ENCODE measurements around the gene PTPN4. TPM values are rescaled to one million over a fixed set of nuclear protein-coding genes. Genes with fewer than 3 reads are reported as not detected.

Gene PTPN4
- total and polyA plus RNA-seq, 2 donors (not counting 1 experiment from before 2014, with no cell fraction given) = 5.3 to 22.3 TPM

DNA sequence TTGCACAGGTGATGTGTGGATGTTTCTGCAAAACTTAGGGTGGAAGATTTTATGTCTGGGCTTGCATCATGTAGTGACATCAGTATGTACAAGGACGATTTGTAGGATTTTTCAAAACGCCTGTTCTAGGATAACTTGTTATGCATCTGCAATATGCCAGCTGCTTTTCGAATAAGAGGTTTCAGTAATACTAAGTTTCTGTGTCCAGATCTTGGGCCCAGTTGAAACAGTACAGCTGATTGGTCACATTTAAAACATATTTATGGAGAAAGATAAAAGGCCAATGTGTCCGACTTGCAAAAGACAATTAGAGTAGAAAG, 1.2 kb downstream of the PTPN4 start:
- Histone ChIP-seq H3K27me3 (ENCODE audit: control insufficient read depth, insufficient read depth, low read length) (no peaks in the 10 kb centered on the region), H3K4me1 (ENCODE audit: control insufficient read depth, extremely low read depth, insufficient read depth, low read length) (peaks cover 2% of the 10 kb centered on the region), H3K4me3 (replicated peaks in 1 of 4; ENCODE audit: control extremely low read depth in 1 of 4, insufficient read depth in 1 of 4, low read depth in 3 of 4, low read length in 4 of 4) (peak overlapping the region; percentile 34 to 94 (median 69)), H4K20me1 (ENCODE audit: control insufficient read depth, extremely low read depth, insufficient read depth, low read length) (no peaks in the 10 kb centered on the region), H3K27ac (ENCODE audit: insufficient read depth, low read length) (no peak overlapping the region), H3K9ac (ENCODE audit: insufficient read depth, low read length) (peak overlapping the region; percentile 9), H3K4me2 (ENCODE audit: extremely low read depth, insufficient read depth, low read length) (peak overlapping the region; percentile 67), H3K9me3 (ENCODE audit: control insufficient read depth, insufficient read depth, low read depth, low read length) (no peaks in the 10 kb centered on the region), H2AFZ (ENCODE audit: low read length) (no peak overlapping the region), H3K79me2 (ENCODE audit: control insufficient read depth, insufficient read depth, low read length) (no peaks in the 10 kb centered on the region), H3K36me3 (ENCODE audit: control insufficient read depth, insufficient read depth, low read length) (no peaks in the 10 kb centered on the region)
- TF ChIP-seq, protein P1, sequence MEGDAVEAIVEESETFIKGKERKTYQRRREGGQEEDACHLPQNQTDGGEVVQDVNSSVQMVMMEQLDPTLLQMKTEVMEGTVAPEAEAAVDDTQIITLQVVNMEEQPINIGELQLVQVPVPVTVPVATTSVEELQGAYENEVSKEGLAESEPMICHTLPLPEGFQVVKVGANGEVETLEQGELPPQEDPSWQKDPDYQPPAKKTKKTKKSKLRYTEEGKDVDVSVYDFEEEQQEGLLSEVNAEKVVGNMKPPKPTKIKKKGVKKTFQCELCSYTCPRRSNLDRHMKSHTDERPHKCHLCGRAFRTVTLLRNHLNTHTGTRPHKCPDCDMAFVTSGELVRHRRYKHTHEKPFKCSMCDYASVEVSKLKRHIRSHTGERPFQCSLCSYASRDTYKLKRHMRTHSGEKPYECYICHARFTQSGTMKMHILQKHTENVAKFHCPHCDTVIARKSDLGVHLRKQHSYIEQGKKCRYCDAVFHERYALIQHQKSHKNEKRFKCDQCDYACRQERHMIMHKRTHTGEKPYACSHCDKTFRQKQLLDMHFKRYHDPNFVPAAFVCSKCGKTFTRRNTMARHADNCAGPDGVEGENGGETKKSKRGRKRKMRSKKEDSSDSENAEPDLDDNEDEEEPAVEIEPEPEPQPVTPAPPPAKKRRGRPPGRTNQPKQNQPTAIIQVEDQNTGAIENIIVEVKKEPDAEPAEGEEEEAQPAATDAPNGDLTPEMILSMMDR (conservative IDR thresholded peaks at IDR 0.05 in 1 of 2, IDR thresholded peaks at IDR 0.05 in 1 of 2; ENCODE audit: low read depth in 1 of 2, low read length in 2 of 2) = no peak
- no peak for TF ChIP-seq EZH2 (IDR thresholded peaks at IDR 0.05; ENCODE audit: low read length, missing control alignments)
- DNase-seq (ENCODE audit: low read depth in 2 of 2) = peak; percentile 42 to 66

DNA sequence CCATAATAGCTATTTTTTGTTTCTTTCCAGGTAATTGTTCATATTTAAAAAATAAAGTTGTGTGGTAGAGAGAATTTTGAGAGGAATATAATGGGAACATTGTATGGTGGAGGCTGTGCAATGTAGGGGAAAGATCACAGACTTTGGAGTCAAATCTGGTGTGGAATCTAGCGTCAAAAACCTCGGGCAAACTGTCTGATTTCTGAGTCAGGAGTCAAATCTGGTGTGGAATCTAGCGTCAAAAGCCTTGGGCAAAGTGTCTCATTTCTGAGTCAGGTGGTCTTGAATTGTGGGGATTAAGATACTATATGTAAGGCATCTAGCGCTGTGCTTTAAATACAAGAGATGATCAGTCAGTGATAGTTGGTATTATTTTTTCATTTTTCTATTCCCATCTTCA, 5.1 kb downstream of the PTPN4 start:
- peak in 1 of 2 donors; percentile 18 for DNase-seq (ENCODE audit: low read depth in 2 of 2)
- no peaks in the 10 kb centered on the region for H3K4me1 ChIP-seq (ENCODE audit: control insufficient read depth, extremely low read depth, insufficient read depth, low read length)
- no peak overlapping the region for H3K9ac ChIP-seq (ENCODE audit: insufficient read depth, low read length)
- H3K4me3 ChIP-seq (replicated peaks in 1 of 4; ENCODE audit: control extremely low read depth in 1 of 4, insufficient read depth in 1 of 4, low read depth in 3 of 4, low read length in 4 of 4) = no peak overlapping the region
- no peaks in the 10 kb centered on the region for H3K79me2 ChIP-seq (ENCODE audit: control insufficient read depth, insufficient read depth, low read length)
- H3K36me3 ChIP-seq (ENCODE audit: control insufficient read depth, insufficient read depth, low read length) = no peaks in the 10 kb centered on the region
- H3K4me2 ChIP-seq (ENCODE audit: extremely low read depth, insufficient read depth, low read length) = no peak overlapping the region
- TF ChIP-seq EZH2 (IDR thresholded peaks at IDR 0.05; ENCODE audit: low read length, missing control alignments) = no peak
- H3K27me3 ChIP-seq (ENCODE audit: control insufficient read depth, insufficient read depth, low read length) = no peaks in the 10 kb centered on the region
- H3K27ac ChIP-seq (ENCODE audit: insufficient read depth, low read length) = no peak overlapping the region
- H2AFZ ChIP-seq (ENCODE audit: low read length) = no peak overlapping the region
- no peaks in the 10 kb centered on the region for H3K9me3 ChIP-seq (ENCODE audit: control insufficient read depth, insufficient read depth, low read depth, low read length)
- no peaks in the 10 kb centered on the region for H4K20me1 ChIP-seq (ENCODE audit: control insufficient read depth, extremely low read depth, insufficient read depth, low read length)

DNA sequence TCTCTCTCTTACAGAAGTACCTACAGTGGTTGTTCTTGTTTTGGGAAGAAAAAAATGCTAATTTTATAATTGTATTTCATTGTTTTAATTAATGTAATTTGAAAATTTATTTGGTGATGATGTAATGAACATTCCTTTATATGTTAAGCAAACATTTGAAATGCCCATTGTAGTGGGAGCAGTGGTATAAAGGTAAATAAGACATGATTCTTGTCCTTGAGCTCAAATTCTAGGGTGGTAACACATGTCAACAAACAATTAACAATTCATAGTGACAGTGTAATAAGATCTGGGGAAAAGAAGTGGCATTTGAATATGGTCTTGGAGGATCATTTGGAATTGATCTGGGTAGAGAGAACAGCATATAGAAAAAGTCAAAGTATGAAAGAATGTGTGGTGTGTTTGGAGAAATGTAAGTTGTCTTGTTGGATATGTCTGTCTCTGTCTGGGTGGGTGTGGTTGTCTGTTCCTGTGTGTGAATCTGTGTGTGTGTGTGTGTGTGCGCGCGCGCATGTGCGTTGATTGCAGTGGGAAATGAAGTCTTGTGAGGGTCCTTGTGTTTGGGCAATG, 5.8 kb downstream of the PTPN4 start:
- H3K79me2 ChIP-seq (ENCODE audit: control insufficient read depth, insufficient read depth, low read length) = no peaks in the 10 kb centered on the region
- H3K9ac ChIP-seq (ENCODE audit: insufficient read depth, low read length) = no peak overlapping the region
- TF ChIP-seq, protein P1 (conservative IDR thresholded peaks at IDR 0.05 in 1 of 2, IDR thresholded peaks at IDR 0.05 in 1 of 2; ENCODE audit: low read depth in 1 of 2, low read length in 2 of 2) = no peak
- TF ChIP-seq EZH2 (IDR thresholded peaks at IDR 0.05; ENCODE audit: low read length, missing control alignments) = no peak
- no peak overlapping the region for H2AFZ ChIP-seq (ENCODE audit: low read length)
- H3K36me3 ChIP-seq (ENCODE audit: control insufficient read depth, insufficient read depth, low read length) = no peaks in the 10 kb centered on the region
- H4K20me1 ChIP-seq (ENCODE audit: control insufficient read depth, extremely low read depth, insufficient read depth, low read length) = no peaks in the 10 kb centered on the region
- no peak for DNase-seq (ENCODE audit: low read depth in 2 of 2)
- no peak overlapping the region for H3K27ac ChIP-seq (ENCODE audit: insufficient read depth, low read length)
- H3K4me3 ChIP-seq (replicated peaks in 1 of 4; ENCODE audit: control extremely low read depth in 1 of 4, insufficient read depth in 1 of 4, low read depth in 3 of 4, low read length in 4 of 4) = no peak overlapping the region
- no peaks in the 10 kb centered on the region for H3K9me3 ChIP-seq (ENCODE audit: control insufficient read depth, insufficient read depth, low read depth, low read length)
- no peaks in the 10 kb centered on the region for H3K4me1 ChIP-seq (ENCODE audit: control insufficient read depth, extremely low read depth, insufficient read depth, low read length)
- no peak overlapping the region for H3K4me2 ChIP-seq (ENCODE audit: extremely low read depth, insufficient read depth, low read length)
- no peaks in the 10 kb centered on the region for H3K27me3 ChIP-seq (ENCODE audit: control insufficient read depth, insufficient read depth, low read length)
